GM23338 (cell line): ENCODE results near the gene KIAA2012. TPM values are rescaled to one million over a fixed set of nuclear protein-coding genes. Genes with fewer than 3 reads are reported as not detected.

Source experiments
- ATAC-seq: fragments of 200-7000 bp; cut with Tn5 transposase; 3 replicates; pipeline ENCODE4 v1.9.1; 2020
- DNase-seq: peaks from one replicate; pipeline ENCODE4 v3.0.0-alpha.2; 2015; ENCODE audit warnings: low spot score
- H2AFZ ChIP-seq: fragments of 200-600 bp; sonication (generic); 2 replicates; pipeline ENCODE4 v1.8.0; 2016; ENCODE audit warnings: antibody characterized with exemption, mild to moderate bottlenecking, moderate library complexity
- H3F3A ChIP-seq: fragments of 200-600 bp; sonication (generic); replicated peaks from 2 replicates; pipeline ENCODE4 v1.8.0; 2017; ENCODE audit warnings: antibody characterized with exemption, mixed run types, low read depth
- H3K27ac ChIP-seq: fragments of 200-600 bp; sonication (generic); 2 replicates; pipeline ENCODE4 v1.6.1; 2016; ENCODE audit warnings: low read depth
- H3K27me3 ChIP-seq: fragments of 200-600 bp; sonication (generic); 2 replicates; pipeline ENCODE4 v1.8.0; 2016; ENCODE audit warnings: mild to moderate bottlenecking, mixed run types, moderate library complexity; ENCODE audit not compliant: insufficient read depth
- H3K36me3 ChIP-seq: fragments of 200-600 bp; sonication (generic); 2 replicates; pipeline ENCODE4 v1.8.0; 2016; ENCODE audit warnings: mild to moderate bottlenecking; ENCODE audit not compliant: insufficient read depth
- H3K4me1 ChIP-seq: fragments of 200-600 bp; sonication (generic); 2 replicates; pipeline ENCODE4 v1.8.0; 2016; ENCODE audit warnings: mild to moderate bottlenecking, moderate library complexity; ENCODE audit not compliant: insufficient read depth
- H3K4me2 ChIP-seq: fragments of 200-600 bp; sonication (generic); 2 replicates; pipeline ENCODE4 v1.7.1; 2017; ENCODE audit warnings: mixed run types
- H3K4me3 ChIP-seq: fragments of 200-600 bp; sonication (generic); 2 replicates; pipeline ENCODE4 v1.6.1; 2016; ENCODE audit warnings: mixed run types
- H3K79me2 ChIP-seq: fragments of 200-600 bp; sonication (generic); replicated peaks from 2 replicates; pipeline ENCODE4 v1.8.0; 2017; ENCODE audit warnings: mild to moderate bottlenecking; ENCODE audit not compliant: insufficient read depth
- H3K9me2 ChIP-seq: fragments of 200-600 bp; sonication (generic); 2 replicates; pipeline ENCODE4 v1.8.0; 2017; ENCODE audit not compliant: insufficient read depth
- H4K20me1 ChIP-seq: fragments of 200-600 bp; sonication (generic); replicated peaks from 2 replicates; pipeline ENCODE4 v1.8.0; 2017; ENCODE audit warnings: mild to moderate bottlenecking; ENCODE audit not compliant: insufficient read depth
- H3K27ac Mint-ChIP-seq: 2 replicates; pipeline ENCODE4 v1.8.0; 2020; ENCODE audit warnings: inconsistent platforms, mild to moderate bottlenecking, moderate library complexity, mixed read lengths
- H3K27me3 Mint-ChIP-seq: 3 replicates; pipeline ENCODE4 v1.8.0; 2022; ENCODE audit warnings: low read depth, mild to moderate bottlenecking, moderate library complexity, mixed read lengths, inconsistent platforms; ENCODE audit not compliant: insufficient read depth, poor library complexity
- H3K36me3 Mint-ChIP-seq: 3 replicates; pipeline ENCODE4 v1.8.0; 2021; ENCODE audit warnings: low read depth, mild to moderate bottlenecking, inconsistent platforms, moderate library complexity, mixed read lengths
- H3K4me1 Mint-ChIP-seq: 3 replicates; pipeline ENCODE4 v1.8.0; 2020; ENCODE audit warnings: mild to moderate bottlenecking, inconsistent platforms, mixed read lengths
- H3K4me3 Mint-ChIP-seq: 3 replicates; pipeline ENCODE4 v1.8.0; 2021; ENCODE audit warnings: moderate library complexity, mild to moderate bottlenecking, inconsistent platforms, mixed read lengths
- H3K9me3 Mint-ChIP-seq: 3 replicates; pipeline ENCODE4 v1.8.0; 2020; ENCODE audit warnings: moderate library complexity, mild to moderate bottlenecking, inconsistent platforms, mixed read lengths
- CREB1 ChIP-seq: fragments of 250-450 bp; sonication (Bioruptor Pico); IDR thresholded peaks from 2 replicates; pipeline ENCODE4 v1.5.0; 2020; ENCODE audit warnings: low read depth, mild to moderate bottlenecking, moderate library complexity
- ETS1 ChIP-seq: IDR thresholded peaks from 2 replicates; pipeline ENCODE4 v1.6.1; 2016; ENCODE audit warnings: antibody characterized with exemption
- EZH2 ChIP-seq: fragments of 200-600 bp; sonication (generic); IDR thresholded peaks from one replicate; pipeline ENCODE4 v1.8.0; 2017; ENCODE audit warnings: antibody characterized with exemption, mild to moderate bottlenecking, low read depth; ENCODE audit not compliant: unreplicated experiment
- EZH2phosphoT487 ChIP-seq: fragments of 200-600 bp; sonication (generic); IDR thresholded peaks from one replicate; pipeline ENCODE4 v1.8.1; 2018; ENCODE audit warnings: antibody characterized with exemption; ENCODE audit not compliant: unreplicated experiment
- JUNB ChIP-seq: IDR thresholded peaks from one replicate; pipeline ENCODE4 v1.6.1; 2016; ENCODE audit warnings: antibody characterized with exemption; ENCODE audit not compliant: unreplicated experiment
- NANOG ChIP-seq: IDR thresholded peaks from 2 replicates; pipeline ENCODE4 v1.6.1; 2016; ENCODE audit warnings: antibody characterized with exemption, borderline replicate concordance
- POLR2AphosphoS5 ChIP-seq: IDR thresholded peaks from 2 replicates; pipeline ENCODE4 v1.6.1; 2016; ENCODE audit warnings: antibody characterized with exemption, low read depth
- REST ChIP-seq: IDR thresholded peaks from one replicate; pipeline ENCODE4 v1.6.1; 2018; ENCODE audit warnings: antibody characterized with exemption; ENCODE audit not compliant: unreplicated experiment
- STAT1 ChIP-seq: IDR thresholded peaks from one replicate; pipeline ENCODE4 v1.6.1; 2016; ENCODE audit warnings: antibody characterized with exemption; ENCODE audit not compliant: unreplicated experiment
- ZNF114 ChIP-seq: fragments of 250-450 bp; sonication (Bioruptor Pico); IDR thresholded peaks from 2 replicates; pipeline ENCODE4 v1.5.0; 2020; ENCODE audit warnings: mild to moderate bottlenecking, moderate library complexity
- ZNF331 ChIP-seq: fragments of 250-450 bp; sonication (Bioruptor Pico); IDR thresholded peaks from 2 replicates; pipeline ENCODE4 v1.5.0; 2020; ENCODE audit warnings: low read depth, mild to moderate bottlenecking, moderate library complexity
- polyA plus RNA-seq: library from polyadenylated mRNA; unstranded; fragments of >200 nt; fragmentation: Nextera tagmentation; extraction: Ambion mirVana; gene quantifications from 2 replicates; pipeline ENCODE4 v1.2.1, GENCODE V29; 2016
- total RNA-seq: library from RNA; depleted of rRNA; stranded (reverse); fragments of >200 nt; shearing (Covaris generic); gene quantifications from 2 replicates; pipeline ENCODE4 v1.2.3, GENCODE V29; 2014
- TF ChIP-seq, protein P1 (sequence below): fragments of 250-450 bp; sonication (Bioruptor Pico); IDR thresholded peaks from 2 replicates; pipeline ENCODE4 v1.5.0; 2020; ENCODE audit warnings: mild to moderate bottlenecking, moderate library complexity
- TF ChIP-seq, protein P2 (sequence below), 2 experiments: fragments of 200-600 bp in 1 of 2; sonication (generic) in 1 of 2; conservative IDR thresholded peaks; 2 replicates each; pipeline versions ENCODE4 v1.5.1 to v1.6.1; 2016 to 2017; ENCODE audit warnings: antibody characterized with exemption in 2 of 2, low read depth in 2 of 2, mild to moderate bottlenecking in 2 of 2, moderate library complexity in 1 of 2

The KIAA2012 gene
- total and polyA plus RNA-seq, 2 experiments from 2014 or later, result 0.03 to 0.08 TPM

GRCh38 chr2:202030691-202031090, 42.4 kb upstream of the KIAA2012 start:
- Mint-ChIP-seq H3K27ac (no peak overlapping the region; the same call in 1 of the 2 replicates), H3K4me1 (peaks cover 36% of the 10 kb centered on the region), H3K4me3 (peak overlapping the region; percentile 98; the same call in 1 of the 3 replicates), H3K36me3 (peaks cover 3% of the 10 kb centered on the region), H3K9me3 (peaks cover 4% of the 10 kb centered on the region; the same call in 1 of the 3 replicates), H3K27me3 (peaks cover 30% of the 10 kb centered on the region)
- TF ChIP-seq ETS1, result no peak
- no peak for TF ChIP-seq POLR2AphosphoS5
- TF ChIP-seq, protein P1, sequence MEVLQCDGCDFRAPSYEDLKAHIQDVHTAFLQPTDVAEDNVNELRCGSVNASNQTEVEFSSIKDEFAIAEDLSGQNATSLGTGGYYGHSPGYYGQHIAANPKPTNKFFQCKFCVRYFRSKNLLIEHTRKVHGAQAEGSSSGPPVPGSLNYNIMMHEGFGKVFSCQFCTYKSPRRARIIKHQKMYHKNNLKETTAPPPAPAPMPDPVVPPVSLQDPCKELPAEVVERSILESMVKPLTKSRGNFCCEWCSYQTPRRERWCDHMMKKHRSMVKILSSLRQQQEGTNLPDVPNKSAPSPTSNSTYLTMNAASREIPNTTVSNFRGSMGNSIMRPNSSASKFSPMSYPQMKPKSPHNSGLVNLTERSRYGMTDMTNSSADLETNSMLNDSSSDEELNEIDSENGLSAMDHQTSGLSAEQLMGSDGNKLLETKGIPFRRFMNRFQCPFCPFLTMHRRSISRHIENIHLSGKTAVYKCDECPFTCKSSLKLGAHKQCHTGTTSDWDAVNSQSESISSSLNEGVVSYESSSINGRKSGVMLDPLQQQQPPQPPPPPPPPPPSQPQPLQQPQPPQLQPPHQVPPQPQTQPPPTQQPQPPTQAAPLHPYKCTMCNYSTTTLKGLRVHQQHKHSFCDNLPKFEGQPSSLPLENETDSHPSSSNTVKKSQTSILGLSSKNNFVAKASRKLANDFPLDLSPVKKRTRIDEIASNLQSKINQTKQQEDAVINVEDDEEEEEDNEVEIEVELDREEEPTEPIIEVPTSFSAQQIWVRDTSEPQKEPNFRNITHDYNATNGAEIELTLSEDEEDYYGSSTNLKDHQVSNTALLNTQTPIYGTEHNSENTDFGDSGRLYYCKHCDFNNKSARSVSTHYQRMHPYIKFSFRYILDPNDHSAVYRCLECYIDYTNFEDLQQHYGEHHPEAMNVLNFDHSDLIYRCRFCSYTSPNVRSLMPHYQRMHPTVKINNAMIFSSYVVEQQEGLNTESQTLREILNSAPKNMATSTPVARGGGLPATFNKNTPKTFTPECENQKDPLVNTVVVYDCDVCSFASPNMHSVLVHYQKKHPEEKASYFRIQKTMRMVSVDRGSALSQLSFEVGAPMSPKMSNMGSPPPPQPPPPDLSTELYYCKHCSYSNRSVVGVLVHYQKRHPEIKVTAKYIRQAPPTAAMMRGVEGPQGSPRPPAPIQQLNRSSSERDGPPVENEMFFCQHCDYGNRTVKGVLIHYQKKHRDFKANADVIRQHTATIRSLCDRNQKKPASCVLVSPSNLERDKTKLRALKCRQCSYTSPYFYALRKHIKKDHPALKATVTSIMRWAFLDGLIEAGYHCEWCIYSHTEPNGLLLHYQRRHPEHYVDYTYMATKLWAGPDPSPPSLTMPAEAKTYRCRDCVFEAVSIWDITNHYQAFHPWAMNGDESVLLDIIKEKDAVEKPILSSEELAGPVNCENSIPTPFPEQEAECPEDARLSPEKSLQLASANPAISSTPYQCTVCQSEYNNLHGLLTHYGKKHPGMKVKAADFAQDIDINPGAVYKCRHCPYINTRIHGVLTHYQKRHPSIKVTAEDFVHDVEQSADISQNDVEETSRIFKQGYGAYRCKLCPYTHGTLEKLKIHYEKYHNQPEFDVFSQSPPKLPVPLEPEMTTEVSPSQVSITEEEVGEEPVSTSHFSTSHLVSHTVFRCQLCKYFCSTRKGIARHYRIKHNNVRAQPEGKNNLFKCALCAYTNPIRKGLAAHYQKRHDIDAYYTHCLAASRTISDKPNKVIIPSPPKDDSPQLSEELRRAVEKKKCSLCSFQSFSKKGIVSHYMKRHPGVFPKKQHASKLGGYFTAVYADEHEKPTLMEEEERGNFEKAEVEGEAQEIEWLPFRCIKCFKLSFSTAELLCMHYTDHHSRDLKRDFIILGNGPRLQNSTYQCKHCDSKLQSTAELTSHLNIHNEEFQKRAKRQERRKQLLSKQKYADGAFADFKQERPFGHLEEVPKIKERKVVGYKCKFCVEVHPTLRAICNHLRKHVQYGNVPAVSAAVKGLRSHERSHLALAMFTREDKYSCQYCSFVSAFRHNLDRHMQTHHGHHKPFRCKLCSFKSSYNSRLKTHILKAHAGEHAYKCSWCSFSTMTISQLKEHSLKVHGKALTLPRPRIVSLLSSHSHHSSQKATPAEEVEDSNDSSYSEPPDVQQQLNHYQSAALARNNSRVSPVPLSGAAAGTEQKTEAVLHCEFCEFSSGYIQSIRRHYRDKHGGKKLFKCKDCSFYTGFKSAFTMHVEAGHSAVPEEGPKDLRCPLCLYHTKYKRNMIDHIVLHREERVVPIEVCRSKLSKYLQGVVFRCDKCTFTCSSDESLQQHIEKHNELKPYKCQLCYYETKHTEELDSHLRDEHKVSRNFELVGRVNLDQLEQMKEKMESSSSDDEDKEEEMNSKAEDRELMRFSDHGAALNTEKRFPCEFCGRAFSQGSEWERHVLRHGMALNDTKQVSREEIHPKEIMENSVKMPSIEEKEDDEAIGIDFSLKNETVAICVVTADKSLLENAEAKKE (CRISPR knock-in tag), result no peak
- no peak for TF ChIP-seq NANOG
- TF ChIP-seq, protein P2, sequence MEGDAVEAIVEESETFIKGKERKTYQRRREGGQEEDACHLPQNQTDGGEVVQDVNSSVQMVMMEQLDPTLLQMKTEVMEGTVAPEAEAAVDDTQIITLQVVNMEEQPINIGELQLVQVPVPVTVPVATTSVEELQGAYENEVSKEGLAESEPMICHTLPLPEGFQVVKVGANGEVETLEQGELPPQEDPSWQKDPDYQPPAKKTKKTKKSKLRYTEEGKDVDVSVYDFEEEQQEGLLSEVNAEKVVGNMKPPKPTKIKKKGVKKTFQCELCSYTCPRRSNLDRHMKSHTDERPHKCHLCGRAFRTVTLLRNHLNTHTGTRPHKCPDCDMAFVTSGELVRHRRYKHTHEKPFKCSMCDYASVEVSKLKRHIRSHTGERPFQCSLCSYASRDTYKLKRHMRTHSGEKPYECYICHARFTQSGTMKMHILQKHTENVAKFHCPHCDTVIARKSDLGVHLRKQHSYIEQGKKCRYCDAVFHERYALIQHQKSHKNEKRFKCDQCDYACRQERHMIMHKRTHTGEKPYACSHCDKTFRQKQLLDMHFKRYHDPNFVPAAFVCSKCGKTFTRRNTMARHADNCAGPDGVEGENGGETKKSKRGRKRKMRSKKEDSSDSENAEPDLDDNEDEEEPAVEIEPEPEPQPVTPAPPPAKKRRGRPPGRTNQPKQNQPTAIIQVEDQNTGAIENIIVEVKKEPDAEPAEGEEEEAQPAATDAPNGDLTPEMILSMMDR (conservative IDR thresholded peaks at IDR 0.05; ENCODE audit: low read depth in 2 of 2), result no peak
- no peak for TF ChIP-seq CREB1 (CRISPR knock-in tag)
- no peak for TF ChIP-seq ZNF331 (CRISPR knock-in tag)
- TF ChIP-seq REST, result no peak
- TF ChIP-seq EZH2, result no peak
- no peak for TF ChIP-seq STAT1
- no peak for TF ChIP-seq EZH2phosphoT487
- TF ChIP-seq ZNF114, result no peak
- TF ChIP-seq JUNB, result no peak
- Histone ChIP-seq H3K79me2 (peaks cover 34% of the 10 kb centered on the region), H3K27ac (peak overlapping the region; percentile 99), H3K4me1 (peaks cover 31% of the 10 kb centered on the region), H4K20me1 (no peaks in the 10 kb centered on the region), H3K4me2 (peak overlapping the region; percentile 76), H2AFZ (no peak overlapping the region), H3F3A (peaks cover 16% of the 10 kb centered on the region), H3K36me3 (no peaks in the 10 kb centered on the region), H3K27me3 (peaks cover 27% of the 10 kb centered on the region), H3K4me3 (no peak overlapping the region), H3K9me2 (no peaks in the 10 kb centered on the region)
- DNase-seq, result no peak
- no peak for ATAC-seq
